ENCODE data around the gene NRGN.
"Not testable (repeated sequence)": the region's sequence is repeated elsewhere in the genome, so short reads cannot be mapped to it uniquely, and the experiment has no call there.

Gene NRGN

GRCh38 chr11:124758355-124759265 is 18.9 kb downstream of the NRGN start:
- DNase-seq, result peak; percentile 75

GRCh38 chr11:124759266-124760204 is 19.8 kb downstream of the NRGN start:
- DNase-seq, result no peak

- no peak for DNase-seq
These were observed 20.5 kb downstream of the NRGN start for GRCh38 chr11:124760205-124760652.

- DNase-seq, result no peak
These were observed 21.1 kb downstream of the NRGN start for GRCh38 chr11:124760806-124761205.

GRCh38 chr11:124761301-124762104 is 21.8 kb downstream of the NRGN start:
- DNase-seq, result no peak

- DNase-seq, result peak; percentile 51
These were observed 22.4 kb downstream of the NRGN start, which contains the start of gene ESAM for GRCh38 chr11:124762105-124762623. TSS of gene ESAM (minus strand) at chr11:124762290. CDS start at chr11:124762154, 136 bp downstream.

GRCh38 chr11:124762624-124763155 is 22.9 kb downstream of the NRGN start:
- DNase-seq, result no peak

- DNase-seq, result peak; percentile 80
These were observed 23.6 kb downstream of the NRGN start for GRCh38 chr11:124763156-124763947.

- no peak for DNase-seq
These were observed 26.4 kb downstream of the NRGN start for GRCh38 chr11:124766156-124766555.

GRCh38 chr11:124768914-124769313 is 29.2 kb downstream of the NRGN start:
- no peak for DNase-seq

GRCh38 chr11:124769806-124770774 is 30.3 kb downstream of the NRGN start:
- no peak for DNase-seq

- not testable (repeated sequence) for DNase-seq
These were observed 31.2 kb downstream of the NRGN start for GRCh38 chr11:124770959-124771358.

GRCh38 chr11:124776865-124777645 is 37.3 kb downstream of the NRGN start:
- no peak for DNase-seq

- no peak for DNase-seq
These were observed 38.5 kb downstream of the NRGN start for GRCh38 chr11:124778281-124778680.

GRCh38 chr11:124779568-124779967 is 39.8 kb downstream of the NRGN start:
- DNase-seq, result no peak

- no peak for DNase-seq
These were observed 43.3 kb downstream of the NRGN start for GRCh38 chr11:124783002-124783401.

- no peak for DNase-seq
These were observed 44.3 kb downstream of the NRGN start for GRCh38 chr11:124784051-124784450.

GRCh38 chr11:124788521-124788920 is 48.8 kb downstream of the NRGN start:
- no peak for DNase-seq
